Measurements from ENCODE around the gene IL25. TPM values are rescaled to one million over a fixed set of nuclear protein-coding genes. Genes with fewer than 3 reads are reported as not detected.

Gene IL25
- total and polyA plus RNA-seq, 7 experiments from 2014 or later, result not detected

DNA sequence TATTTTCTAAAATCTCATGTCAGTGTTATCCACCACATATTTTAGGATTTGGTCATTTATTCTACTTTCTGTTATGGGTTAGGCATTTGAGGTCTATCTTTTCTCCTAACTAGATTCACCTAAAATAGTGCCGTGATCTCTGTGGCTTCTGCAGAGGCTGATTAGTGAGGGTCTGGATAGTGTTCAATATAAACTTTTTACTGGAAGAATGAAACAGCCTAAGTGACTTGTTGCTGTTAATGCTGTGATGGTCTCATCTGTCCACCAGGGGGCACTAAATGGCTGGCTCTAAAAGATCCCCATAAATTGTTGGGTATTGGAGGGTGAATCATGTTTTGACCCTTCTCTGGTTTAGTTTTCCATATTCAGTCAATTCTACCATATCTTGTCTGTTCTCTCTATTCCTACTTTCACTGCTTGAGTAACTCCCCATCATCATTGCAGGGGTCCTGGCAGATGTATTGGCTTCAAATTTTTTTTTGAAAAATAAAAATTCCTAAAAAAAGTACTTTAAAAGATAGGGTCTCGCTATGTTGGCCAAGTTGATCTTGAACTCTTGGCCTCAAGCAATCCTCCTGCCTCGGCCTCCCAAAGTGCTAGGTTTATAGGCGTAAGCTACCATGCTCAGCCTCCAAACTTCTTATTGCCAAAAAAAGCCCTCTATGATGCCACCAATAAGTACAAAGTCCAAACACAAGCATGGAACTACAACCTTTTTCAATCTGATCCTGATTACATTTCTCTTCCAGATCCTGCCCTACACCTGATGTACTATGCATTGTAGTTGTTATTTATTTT lies 44.5 kb upstream of the IL25 start:
- Mint-ChIP-seq H3K36me3 (peaks cover 0 to 19% (median 3%) of the 10 kb centered on the region in 5 donors), H3K4me3 (no peak overlapping the region), H3K4me1 (peaks cover 3 to 11% (median 8%) of the 10 kb centered on the region in 7 donors), H3K27me3 (peaks cover 0 to 6% (median 0%) of the 10 kb centered on the region in 5 donors), H3K27ac (peak overlapping the region in 3 of 9 donors; percentile 6 to 34 (median 23)), H3K9me3 (no peaks in the 10 kb centered on the region)
- ChIA-PET POLR2A (interaction anchor here (0.7 kb wide), 1 partner anchor 52 kb away, joined by 3 read pairs; no protein-coding TSS in a partner anchor), CTCF (interaction anchor here (1.5 to 4.6 kb wide), 3 partner anchors 51 to 64 kb away, joined by 3 to 30 read pairs (median 7); no protein-coding TSS in a partner anchor)
- ATAC-seq (peak; percentile 86), DNase-seq (peak in 8 of 9 donors; percentile 49 to 69 (median 59))
- Histone ChIP-seq H3K4me1 (ENCODE audit: control insufficient read depth in 2 of 2, insufficient read depth in 2 of 2, low read length in 2 of 2) (peaks cover 0 to under 1% of the 10 kb centered on the region in 2 donors), H3K27me3 (ENCODE audit: control insufficient read depth in 2 of 2, insufficient read depth in 2 of 2, low read length in 2 of 2) (no peaks in the 10 kb centered on the region), H3K4me3 (ENCODE audit: low read length) (no peak overlapping the region), H3K27ac (ENCODE audit: low read depth, low read length) (no peak overlapping the region), H3K9me3 (ENCODE audit: control insufficient read depth in 2 of 3, low read length in 3 of 3) (no peaks in the 10 kb centered on the region), H3K36me3 (ENCODE audit: control insufficient read depth in 2 of 3, insufficient read depth in 3 of 3, low read length in 3 of 3) (peaks cover 14 to 26% (median 17%) of the 10 kb centered on the region in 3 experiments)
- intact Hi-C loops (cut with micrococcal nuclease), result loop anchor here (1.0 kb wide), 4 partner anchors 24 to 234 kb away; partner anchors contain the start of gene SLC22A17 (in 1 of the 2)

DNA sequence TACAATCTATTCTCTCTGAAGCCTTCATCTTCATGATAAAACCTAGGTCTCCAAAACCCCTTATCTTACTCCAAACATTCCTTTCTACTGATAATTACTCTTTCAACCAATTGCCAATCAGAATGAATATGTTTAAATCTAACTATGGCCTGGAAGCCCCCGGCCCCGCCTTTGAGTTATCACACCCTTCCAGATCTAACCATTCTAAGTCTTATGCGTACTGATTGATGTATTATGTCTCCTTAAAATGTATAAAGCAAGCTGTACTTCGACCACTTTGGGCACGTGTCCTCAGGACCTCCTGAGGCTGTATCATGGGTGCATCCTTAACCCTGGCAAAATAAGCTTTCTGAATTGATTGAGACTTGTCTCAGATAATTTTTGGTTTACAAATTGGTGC lies 37.0 kb upstream of the IL25 start:
- H3K9me3 ChIP-seq (ENCODE audit: control insufficient read depth in 2 of 3, low read length in 3 of 3), result no peaks in the 10 kb centered on the region
- no peak overlapping the region for H3K27ac ChIP-seq (ENCODE audit: low read depth, low read length)
- Mint-ChIP-seq H3K9me3 (peaks cover 0 to 7% (median 0%) of the 10 kb centered on the region in 11 donors), H3K4me3 (no peak overlapping the region), H3K27ac (peak overlapping the region in 1 of 9 donors; percentile 48), H3K4me1 (no peaks in the 10 kb centered on the region), H3K36me3 (no peaks in the 10 kb centered on the region), H3K27me3 (peaks cover 5 to 37% (median 18%) of the 10 kb centered on the region in 5 donors)
- peaks cover 0 to 3% of the 10 kb centered on the region in 2 donors for H3K27me3 ChIP-seq (ENCODE audit: control insufficient read depth in 2 of 2, insufficient read depth in 2 of 2, low read length in 2 of 2)
- intact Hi-C loops (cut with micrococcal nuclease), result no loop called here
- no peak for ATAC-seq
- ChIA-PET POLR2A (no interaction called here), CTCF (interaction anchor here (0.9 kb wide), 1 partner anchor 10 kb away, joined by 3 read pairs; no protein-coding TSS in a partner anchor)
- H3K4me1 ChIP-seq (ENCODE audit: control insufficient read depth in 2 of 2, insufficient read depth in 2 of 2, low read length in 2 of 2), result no peaks in the 10 kb centered on the region
- H3K4me3 ChIP-seq (ENCODE audit: low read length), result no peak overlapping the region
- H3K36me3 ChIP-seq (ENCODE audit: control insufficient read depth in 2 of 3, insufficient read depth in 3 of 3, low read length in 3 of 3), result no peaks in the 10 kb centered on the region
- no peak for DNase-seq

DNA sequence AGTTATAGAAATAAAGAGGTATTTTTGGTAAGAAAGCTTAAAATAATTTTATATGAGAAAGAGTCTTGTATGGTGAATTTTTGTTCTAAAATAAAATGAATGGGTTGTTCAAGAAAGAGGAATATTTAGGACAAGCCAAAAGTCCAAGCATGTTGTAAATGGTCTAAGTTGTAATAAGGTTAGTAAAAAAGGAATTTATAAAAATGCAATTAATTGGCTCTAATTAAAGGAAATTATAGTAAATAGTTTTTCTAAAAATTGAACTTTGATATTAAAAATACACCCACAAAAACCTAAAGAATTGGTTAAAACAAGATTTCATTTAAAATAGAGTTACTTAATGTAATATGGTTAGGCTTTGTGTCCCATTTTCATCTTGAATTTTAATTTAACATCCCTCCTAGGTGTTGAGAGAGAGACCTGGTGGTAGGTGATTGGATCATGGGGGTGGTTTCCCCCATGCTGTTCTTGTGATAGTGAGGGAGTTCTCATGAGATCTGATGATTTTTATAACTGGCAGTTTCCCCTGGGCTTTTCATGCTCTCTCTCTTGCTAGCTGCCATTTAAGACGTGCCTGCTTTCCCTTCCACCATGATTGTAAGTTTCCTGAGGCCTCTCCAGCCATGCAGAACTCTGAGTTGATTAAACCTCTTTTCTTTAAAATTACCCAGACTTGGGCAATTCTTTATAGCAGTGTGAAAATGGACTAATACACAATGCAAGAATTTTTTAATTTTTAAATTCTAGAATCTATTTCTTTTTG lies 32.9 kb upstream of the IL25 start:
- Mint-ChIP-seq H3K4me1 (no peaks in the 10 kb centered on the region), H3K36me3 (no peaks in the 10 kb centered on the region), H3K9me3 (peaks cover 0 to 7% (median 0%) of the 10 kb centered on the region in 11 donors), H3K27me3 (peaks cover 2 to 46% (median 16%) of the 10 kb centered on the region in 5 donors), H3K27ac (no peak overlapping the region), H3K4me3 (no peak overlapping the region)
- H3K4me3 ChIP-seq (ENCODE audit: low read length), result no peak overlapping the region
- no peaks in the 10 kb centered on the region for H3K4me1 ChIP-seq (ENCODE audit: control insufficient read depth in 2 of 2, insufficient read depth in 2 of 2, low read length in 2 of 2)
- H3K27ac ChIP-seq (ENCODE audit: low read depth, low read length), result no peak overlapping the region
- H3K27me3 ChIP-seq (ENCODE audit: control insufficient read depth in 2 of 2, insufficient read depth in 2 of 2, low read length in 2 of 2), result peaks cover 0 to 2% of the 10 kb centered on the region in 2 donors
- H3K9me3 ChIP-seq (ENCODE audit: control insufficient read depth in 2 of 3, low read length in 3 of 3), result no peaks in the 10 kb centered on the region
- intact Hi-C loops (cut with micrococcal nuclease), result no loop called here
- POLR2A ChIA-PET, result interaction anchor here (1.0 kb wide), 1 partner anchor 13 kb away, joined by 3 read pairs; no protein-coding TSS in a partner anchor
- CTCF ChIA-PET, result interaction anchor here (0.8 to 1.0 kb wide), 2 partner anchors 38 to 271 kb away, joined by 3 to 4 read pairs; no protein-coding TSS in a partner anchor
- DNase-seq (no peak), ATAC-seq (no peak)
- H3K36me3 ChIP-seq (ENCODE audit: control insufficient read depth in 2 of 3, insufficient read depth in 3 of 3, low read length in 3 of 3), result no peaks in the 10 kb centered on the region

DNA sequence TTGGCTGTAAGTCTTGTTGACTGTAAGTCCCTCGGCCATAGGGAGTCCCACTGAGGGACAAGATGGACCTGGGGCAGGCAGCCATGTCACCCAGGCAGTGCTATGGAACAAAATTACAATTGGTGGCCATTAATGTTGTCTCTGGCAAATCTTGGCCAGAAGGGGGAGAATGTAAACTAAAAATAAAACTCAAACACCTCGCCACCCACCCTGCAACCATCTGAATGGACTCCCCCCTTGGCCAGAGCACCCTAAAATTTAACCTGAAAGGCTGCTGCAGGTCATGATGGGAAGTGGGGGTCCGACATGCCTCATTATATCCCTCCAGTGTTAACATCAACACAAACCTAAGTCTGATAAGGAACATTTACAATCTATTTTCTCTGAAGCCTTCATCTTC lies 28.1 kb upstream of the IL25 start:
- no peak overlapping the region for H3K4me3 Mint-ChIP-seq
- peaks cover 0 to 22% (median 0%) of the 10 kb centered on the region in 5 donors for H3K27me3 Mint-ChIP-seq
- Histone ChIP-seq H3K4me3 (ENCODE audit: low read length) (no peak overlapping the region), H3K27ac (ENCODE audit: low read depth, low read length) (no peak overlapping the region), H3K36me3 (ENCODE audit: control insufficient read depth in 2 of 3, insufficient read depth in 3 of 3, low read length in 3 of 3) (peaks cover 0 to 8% (median 0%) of the 10 kb centered on the region in 3 experiments), H3K9me3 (ENCODE audit: control insufficient read depth in 2 of 3, low read length in 3 of 3) (no peaks in the 10 kb centered on the region), H3K4me1 (ENCODE audit: control insufficient read depth in 2 of 2, insufficient read depth in 2 of 2, low read length in 2 of 2) (no peaks in the 10 kb centered on the region), H3K27me3 (ENCODE audit: control insufficient read depth in 2 of 2, insufficient read depth in 2 of 2, low read length in 2 of 2) (no peaks in the 10 kb centered on the region)
- H3K4me1 Mint-ChIP-seq, result no peaks in the 10 kb centered on the region
- peaks cover 0 to 4% (median 0%) of the 10 kb centered on the region in 5 donors for H3K36me3 Mint-ChIP-seq
- no peak for ATAC-seq
- no peak for DNase-seq
- peaks cover 0 to 4% (median 0%) of the 10 kb centered on the region in 11 donors for H3K9me3 Mint-ChIP-seq
- ChIA-PET CTCF (no interaction called here), POLR2A (no interaction called here)
- intact Hi-C loops (cut with micrococcal nuclease), result no loop called here
- peak overlapping the region in 1 of 9 donors; percentile 31 for H3K27ac Mint-ChIP-seq

DNA sequence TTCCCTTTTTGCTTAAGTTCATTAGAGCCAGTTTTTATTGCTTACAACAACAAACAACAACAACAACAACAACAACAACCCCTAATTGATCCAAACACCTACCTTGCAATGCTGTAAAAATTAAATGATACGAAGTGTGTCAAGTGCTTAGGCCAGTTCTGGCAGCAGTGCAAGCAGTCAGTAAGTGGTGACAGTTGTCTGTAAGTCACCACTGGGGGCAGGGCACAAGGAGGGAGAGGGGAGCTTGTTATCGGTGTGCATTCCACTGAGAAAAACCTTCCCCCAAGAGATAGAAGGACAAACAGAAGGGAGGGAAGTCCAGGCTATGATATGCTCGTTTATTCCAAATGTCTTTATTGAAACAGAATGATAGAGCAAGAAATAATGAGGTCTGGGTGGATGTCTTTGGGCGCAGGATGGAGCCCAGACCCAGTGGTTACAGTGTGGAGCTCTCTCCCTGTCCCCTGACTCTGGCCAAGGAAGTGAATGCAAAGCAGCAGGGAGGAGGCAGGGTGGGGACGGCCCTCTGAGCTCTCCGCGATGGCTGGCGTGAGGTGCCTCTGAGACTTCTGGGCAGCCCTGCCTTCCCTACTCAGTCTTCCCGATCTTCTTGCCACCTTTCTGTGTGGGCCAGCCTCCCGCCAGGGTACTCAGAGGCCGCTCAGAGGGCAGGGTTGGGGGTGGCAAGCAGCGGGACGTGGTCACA lies 26.5 kb upstream of the IL25 start:
- peaks cover 0 to 8% (median 0%) of the 10 kb centered on the region in 3 experiments for H3K36me3 ChIP-seq (ENCODE audit: control insufficient read depth in 2 of 3, insufficient read depth in 3 of 3, low read length in 3 of 3)
- CTCF ChIA-PET, result interaction anchor here (0.7 to 1.0 kb wide), 2 partner anchors 10 to 25 kb away, joined by 3 read pairs; partner anchors contain the start of gene PABPN1
- peaks cover 0 to 29% (median 8%) of the 10 kb centered on the region in 5 donors for H3K27me3 Mint-ChIP-seq
- peaks cover 0 to 4% (median 0%) of the 10 kb centered on the region in 5 donors for H3K36me3 Mint-ChIP-seq
- H3K27ac ChIP-seq (ENCODE audit: low read depth, low read length), result no peak overlapping the region
- H3K4me3 ChIP-seq (ENCODE audit: low read length), result no peak overlapping the region
- no peaks in the 10 kb centered on the region for H3K4me1 ChIP-seq (ENCODE audit: control insufficient read depth in 2 of 2, insufficient read depth in 2 of 2, low read length in 2 of 2)
- DNase-seq, result no peak
- intact Hi-C loops (cut with micrococcal nuclease), result no loop called here
- H3K27me3 ChIP-seq (ENCODE audit: control insufficient read depth in 2 of 2, insufficient read depth in 2 of 2, low read length in 2 of 2), result no peaks in the 10 kb centered on the region
- H3K4me1 Mint-ChIP-seq, result peaks cover under 1 to 8% (median 4%) of the 10 kb centered on the region in 7 donors
- peak overlapping the region in 2 of 9 donors; percentile 24 to 40 for H3K27ac Mint-ChIP-seq
- no peak for ATAC-seq
- no peaks in the 10 kb centered on the region for H3K9me3 Mint-ChIP-seq
- POLR2A ChIA-PET, result no interaction called here
- no peak overlapping the region for H3K4me3 Mint-ChIP-seq
- H3K9me3 ChIP-seq (ENCODE audit: control insufficient read depth in 2 of 3, low read length in 3 of 3), result no peaks in the 10 kb centered on the region

Data from naive thymus-derived CD4-positive, alpha-beta T cell (primary cell).